ENCODE results near the gene FOXJ3. TPM values are rescaled to one million over a fixed set of nuclear protein-coding genes. Genes with fewer than 3 reads are reported as not detected.

The FOXJ3 gene
- total and polyA plus RNA-seq, 2 of the 13 experiments (the other 11 are each of a cell fraction or from before 2014, with no cell fraction given), result 16.6 to 48.5 TPM

DNA sequence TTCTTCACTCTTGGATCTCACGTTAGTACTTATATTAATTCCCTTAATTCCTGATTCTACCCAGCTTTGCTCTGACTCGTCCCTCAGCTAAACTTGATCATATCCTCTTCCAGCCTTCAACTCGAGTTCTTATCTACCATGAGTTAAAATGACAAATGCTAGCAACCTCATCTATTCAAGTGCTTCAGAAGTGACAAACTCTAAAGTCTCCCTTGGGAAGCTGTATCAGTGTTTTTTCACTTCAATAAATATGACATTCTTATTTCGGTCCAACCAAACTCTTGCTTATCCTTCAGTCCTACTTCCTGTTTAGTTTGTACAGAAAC is 75.3 kb downstream of the FOXJ3 start (continued):
- TF ChIP-seq, protein P1, sequence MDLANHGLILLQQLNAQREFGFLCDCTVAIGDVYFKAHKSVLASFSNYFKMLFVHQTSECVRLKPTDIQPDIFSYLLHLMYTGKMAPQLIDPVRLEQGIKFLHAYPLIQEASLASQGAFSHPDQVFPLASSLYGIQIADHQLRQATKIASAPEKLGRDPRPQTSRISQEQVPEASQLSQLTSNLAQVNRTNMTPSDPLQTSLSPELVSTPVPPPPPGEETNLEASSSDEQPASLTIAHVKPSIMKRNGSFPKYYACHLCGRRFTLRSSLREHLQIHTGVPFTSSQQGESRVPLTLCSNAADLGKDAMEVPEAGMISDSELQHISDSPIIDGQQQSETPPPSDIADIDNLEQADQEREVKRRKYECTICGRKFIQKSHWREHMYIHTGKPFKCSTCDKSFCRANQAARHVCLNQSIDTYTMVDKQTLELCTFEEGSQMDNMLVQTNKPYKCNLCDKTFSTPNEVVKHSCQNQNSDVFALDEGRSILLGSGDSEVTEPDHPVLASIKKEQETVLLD (CRISPR knock-in tag; IDR thresholded peaks at IDR 0.05; ENCODE audit: low read depth), result no peak
- TF ChIP-seq ZEB1 (IDR thresholded peaks at IDR 0.05; ENCODE audit: insufficient replicate concordance, low read depth), result no peak
- TF ChIP-seq ZNF782 (CRISPR knock-in tag; IDR thresholded peaks at IDR 0.05; ENCODE audit: borderline replicate concordance), result no peak
- TF ChIP-seq ADNP (CRISPR knock-in tag; IDR thresholded peaks at IDR 0.05), result no peak
- TF ChIP-seq FOSL2 (CRISPR knock-in tag; IDR thresholded peaks at IDR 0.05), result no peak

GRCh38 chr1:42259059-42259738 is 75.8 kb downstream of the FOXJ3 start:
- in situ Hi-C loops (cut with HindIII; ENCODE audit: extremely low pct_ligation_motif_present, low pct_unique_long_range_greater_than_20kb) (no loop called here), intact Hi-C loops (cut with micrococcal nuclease; ENCODE audit: unreplicated experiment) (no loop called here)
- no peaks in the 10 kb centered on the region for H3K4me1 ChIP-seq (ENCODE audit: insufficient read depth, low read length)
- peaks cover 8 to 30% of the 10 kb centered on the region in 2 experiments; a peak in 4 of 5 replicates for H3K36me3 ChIP-seq (replicated peaks in 1 of 2; ENCODE audit: control insufficient read depth in 1 of 2, insufficient read depth in 2 of 2, low read length in 2 of 2)
- POLR2A ChIA-PET, result no interaction called here
- H3K9ac ChIP-seq (ENCODE audit: insufficient read depth, low read depth, low read length), result no peak overlapping the region
- H3K27me3 ChIP-seq (ENCODE audit: control insufficient read depth in 1 of 2, insufficient read depth in 2 of 2, low read length in 2 of 2), result no peaks in the 10 kb centered on the region
- FAIRE-seq (no peak), ATAC-seq (no peak), DNase-seq (ENCODE audit: low spot score) (no peak)
- H3K4me2 ChIP-seq (ENCODE audit: low read depth, low read length), result no peak overlapping the region
- H3K27ac ChIP-seq (ENCODE audit: extremely low read length, insufficient read depth, low read length), result no peak overlapping the region
- no peak overlapping the region for H2AFZ ChIP-seq (ENCODE audit: low read length)
- H3K9me3 ChIP-seq (ENCODE audit: low read length), result no peaks in the 10 kb centered on the region
- peaks cover 13% of the 10 kb centered on the region; the same call in 1 of the 2 replicates for H4K20me1 ChIP-seq (ENCODE audit: insufficient read depth, low read length)
- WGBS (ENCODE audit: low lambda C conversion rate), result 95% methylated on average over 4 of the region's 4 CpGs
- no peak overlapping the region for H3K4me3 ChIP-seq (replicated peaks in 1 of 3; ENCODE audit: insufficient read depth in 1 of 3, low read depth in 2 of 3, low read length in 3 of 3)
- BruUV-seq (replicated peaks), result no TSS peak
- peaks cover 36% of the 10 kb centered on the region for H3K79me2 ChIP-seq (ENCODE audit: insufficient read depth, low read length)
- CTCF ChIA-PET (ENCODE audit: low intra/inter-chr PET ratio, low total read pairs), result no interaction called here
- TF ChIP-seq ZSCAN12 (CRISPR knock-in tag; IDR thresholded peaks at IDR 0.05) (no peak), ZNF629 (CRISPR knock-in tag; conservative IDR thresholded peaks at IDR 0.05) (no peak), GZF1 (CRISPR knock-in tag; IDR thresholded peaks at IDR 0.05) (no peak), ZNF841 (CRISPR knock-in tag; IDR thresholded peaks at IDR 0.05; ENCODE audit: borderline replicate concordance) (no peak), POLR2AphosphoS2 (IDR thresholded peaks at IDR 0.05; ENCODE audit: low read depth, low read length) (no peak), ZNF704 (CRISPR knock-in tag; IDR thresholded peaks at IDR 0.05; ENCODE audit: borderline replicate concordance) (no peak), ZNF431 (CRISPR knock-in tag; IDR thresholded peaks at IDR 0.05; ENCODE audit: borderline replicate concordance, low read depth) (no peak), ZNF446 (CRISPR knock-in tag; IDR thresholded peaks at IDR 0.05) (no peak), RFX1 (IDR thresholded peaks at IDR 0.05) (no peak), PHF20 (CRISPR knock-in tag; IDR thresholded peaks at IDR 0.05) (no peak), HDAC2 (CRISPR knock-in tag; IDR thresholded peaks at IDR 0.05) (no peak), ZNF766 (CRISPR knock-in tag; IDR thresholded peaks at IDR 0.05; ENCODE audit: borderline replicate concordance) (no peak), CENPBD1 (CRISPR knock-in tag; IDR thresholded peaks at IDR 0.05; ENCODE audit: borderline replicate concordance, low read depth) (no peak), ZNF17 (CRISPR knock-in tag; IDR thresholded peaks at IDR 0.05) (no peak)
- TF ChIP-seq, protein P2, sequence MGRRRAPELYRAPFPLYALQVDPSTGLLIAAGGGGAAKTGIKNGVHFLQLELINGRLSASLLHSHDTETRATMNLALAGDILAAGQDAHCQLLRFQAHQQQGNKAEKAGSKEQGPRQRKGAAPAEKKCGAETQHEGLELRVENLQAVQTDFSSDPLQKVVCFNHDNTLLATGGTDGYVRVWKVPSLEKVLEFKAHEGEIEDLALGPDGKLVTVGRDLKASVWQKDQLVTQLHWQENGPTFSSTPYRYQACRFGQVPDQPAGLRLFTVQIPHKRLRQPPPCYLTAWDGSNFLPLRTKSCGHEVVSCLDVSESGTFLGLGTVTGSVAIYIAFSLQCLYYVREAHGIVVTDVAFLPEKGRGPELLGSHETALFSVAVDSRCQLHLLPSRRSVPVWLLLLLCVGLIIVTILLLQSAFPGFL (CRISPR knock-in tag; IDR thresholded peaks at IDR 0.05), result no peak
